ENCODE data around the gene SOX8.

Gene SOX8

GRCh38 chr16:987906-988305 lies 6.3 kb downstream of the SOX8 start:
- H3K4me3 ChIP-seq (ENCODE audit: low read length), result no peak overlapping the region
- no peak for DNase-seq (ENCODE audit: low read depth)
- TF ChIP-seq, protein P1, sequence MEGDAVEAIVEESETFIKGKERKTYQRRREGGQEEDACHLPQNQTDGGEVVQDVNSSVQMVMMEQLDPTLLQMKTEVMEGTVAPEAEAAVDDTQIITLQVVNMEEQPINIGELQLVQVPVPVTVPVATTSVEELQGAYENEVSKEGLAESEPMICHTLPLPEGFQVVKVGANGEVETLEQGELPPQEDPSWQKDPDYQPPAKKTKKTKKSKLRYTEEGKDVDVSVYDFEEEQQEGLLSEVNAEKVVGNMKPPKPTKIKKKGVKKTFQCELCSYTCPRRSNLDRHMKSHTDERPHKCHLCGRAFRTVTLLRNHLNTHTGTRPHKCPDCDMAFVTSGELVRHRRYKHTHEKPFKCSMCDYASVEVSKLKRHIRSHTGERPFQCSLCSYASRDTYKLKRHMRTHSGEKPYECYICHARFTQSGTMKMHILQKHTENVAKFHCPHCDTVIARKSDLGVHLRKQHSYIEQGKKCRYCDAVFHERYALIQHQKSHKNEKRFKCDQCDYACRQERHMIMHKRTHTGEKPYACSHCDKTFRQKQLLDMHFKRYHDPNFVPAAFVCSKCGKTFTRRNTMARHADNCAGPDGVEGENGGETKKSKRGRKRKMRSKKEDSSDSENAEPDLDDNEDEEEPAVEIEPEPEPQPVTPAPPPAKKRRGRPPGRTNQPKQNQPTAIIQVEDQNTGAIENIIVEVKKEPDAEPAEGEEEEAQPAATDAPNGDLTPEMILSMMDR (conservative IDR thresholded peaks at IDR 0.05; ENCODE audit: low read depth, low read length), result no peak

GRCh38 chr16:988471-989353 lies 7.1 kb downstream of the SOX8 start:
- no peak for DNase-seq (ENCODE audit: low read depth)
- TF ChIP-seq, protein P1 (conservative IDR thresholded peaks at IDR 0.05; ENCODE audit: low read depth, low read length), result no peak
- no peak overlapping the region for H3K4me3 ChIP-seq (ENCODE audit: low read length)

DNA sequence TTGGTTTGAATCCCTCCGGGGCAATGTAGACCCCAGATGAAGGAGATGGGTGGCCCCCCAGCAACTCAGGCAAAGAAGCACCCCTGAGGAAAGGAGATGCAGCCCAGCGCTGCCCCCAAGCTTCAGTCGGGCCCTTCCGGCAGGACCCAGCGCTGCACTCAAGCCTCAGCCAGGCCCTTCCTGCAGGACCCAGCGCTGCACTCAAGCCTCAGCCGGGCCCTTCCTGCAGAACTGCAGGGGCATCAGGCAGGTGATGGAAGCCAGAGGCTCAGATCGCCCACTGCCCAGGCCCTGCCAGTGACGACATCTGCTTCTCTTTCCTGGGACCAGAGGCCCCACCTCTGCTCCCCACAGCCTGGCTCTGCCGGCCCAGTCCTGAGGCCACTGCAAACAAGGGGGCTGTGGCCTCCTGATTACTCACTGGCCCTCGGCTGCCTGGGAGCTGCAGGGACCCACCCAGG lies 7.8 kb downstream of the SOX8 start:
- TF ChIP-seq, protein P1 (conservative IDR thresholded peaks at IDR 0.05; ENCODE audit: low read depth, low read length), result no peak
- no peak overlapping the region for H3K4me3 ChIP-seq (ENCODE audit: low read length)
- no peak for DNase-seq (ENCODE audit: low read depth)

DNA sequence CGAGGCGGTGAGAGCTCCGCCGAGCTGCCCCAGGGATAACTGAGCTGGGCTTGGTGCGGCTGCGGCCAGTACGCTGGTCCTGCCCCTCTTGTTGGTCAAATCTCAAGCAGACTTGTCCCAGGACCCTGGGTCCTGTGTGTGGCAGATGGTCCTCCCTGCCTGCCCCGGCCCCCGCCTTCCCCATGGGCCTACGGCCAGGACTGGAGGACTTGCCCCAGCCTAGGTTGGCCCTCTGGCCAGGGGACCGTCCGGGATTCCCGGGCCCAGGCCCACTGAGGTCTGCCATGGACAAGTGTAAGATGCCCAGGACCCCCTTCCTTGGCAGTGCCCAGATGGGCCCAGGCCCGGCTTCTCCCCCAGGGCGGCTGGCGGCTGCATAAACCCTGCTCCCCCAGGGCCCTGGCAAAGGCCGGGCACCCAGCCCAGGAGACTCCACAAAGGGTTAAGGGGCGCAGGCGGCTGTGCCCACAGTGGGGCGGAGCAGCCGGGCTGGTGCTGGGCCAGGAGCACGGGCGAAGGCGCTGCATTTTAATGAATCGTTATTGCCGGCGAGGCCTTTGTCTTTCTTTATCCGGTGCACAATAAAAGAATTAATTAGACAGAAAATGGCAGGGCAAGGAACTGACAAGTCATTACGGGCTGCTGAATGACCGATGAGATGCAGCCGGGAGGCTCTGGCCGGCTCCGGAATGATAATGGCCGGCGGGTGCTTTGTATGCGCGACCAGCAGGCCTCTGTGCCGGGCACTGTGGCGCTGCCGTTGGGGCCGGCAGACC lies 9.1 kb downstream of the SOX8 start:
- TF ChIP-seq, protein P1 (conservative IDR thresholded peaks at IDR 0.05; ENCODE audit: low read depth, low read length), result no peak
- H3K4me3 ChIP-seq (ENCODE audit: low read length), result no peak overlapping the region
- DNase-seq (ENCODE audit: low read depth), result no peak

- TF ChIP-seq, protein P1 (conservative IDR thresholded peaks at IDR 0.05; ENCODE audit: low read depth, low read length), result no peak
- H3K4me3 ChIP-seq (ENCODE audit: low read length), result no peak overlapping the region
- no peak for DNase-seq (ENCODE audit: low read depth)
Measured at GRCh38 chr16:991345-991744, 9.8 kb downstream of the SOX8 start.

DNA sequence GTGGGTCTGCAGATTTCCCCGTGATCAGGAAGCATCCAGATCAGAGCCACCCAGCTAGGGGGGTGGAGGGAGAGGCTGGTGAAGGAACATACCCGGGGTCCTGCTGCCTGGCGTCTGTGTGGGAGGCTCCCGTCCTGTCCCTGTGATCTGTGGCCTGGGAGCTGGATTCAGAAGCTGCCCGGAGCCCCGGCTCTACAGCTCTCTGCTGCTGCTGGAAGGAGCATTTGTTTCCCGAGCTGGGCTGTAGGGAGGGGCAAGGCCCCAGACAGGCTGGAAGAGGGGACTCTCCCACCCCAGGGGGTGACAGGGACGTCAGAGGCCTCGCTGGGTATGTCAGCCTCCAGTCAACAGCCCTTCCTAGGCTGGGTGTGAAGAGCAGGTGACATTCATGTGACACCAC lies 10.2 kb downstream of the SOX8 start:
- TF ChIP-seq, protein P1 (conservative IDR thresholded peaks at IDR 0.05; ENCODE audit: low read depth, low read length), result no peak
- DNase-seq (ENCODE audit: low read depth), result no peak
- no peak overlapping the region for H3K4me3 ChIP-seq (ENCODE audit: low read length)

All from retinal pigment epithelial cell (primary cell).